Upper lobe of right lung (tissue), 1 donor: ENCODE measurements around the gene LRRC3B. TPM values are rescaled to one million over a fixed set of nuclear protein-coding genes. Genes with fewer than 3 reads are reported as not detected.

Experiments
- ATAC-seq: fragments of 200-7000 bp; cut with Tn5 transposase; one replicate; pipeline ENCODE4 v1.9.1; 2020; ENCODE audit warnings: mild to moderate bottlenecking, moderate library complexity
- DNase-seq: peaks from one replicate; pipeline ENCODE4 v3.0.0-alpha.2; 2020
- H3K27ac ChIP-seq: fragments of 200-600 bp; one replicate; pipeline ENCODE4 v1.8.0; 2022
- H3K27me3 ChIP-seq: fragments of 200-600 bp; one replicate; pipeline ENCODE4 v1.8.0; 2022; ENCODE audit warnings: mild to moderate bottlenecking
- H3K36me3 ChIP-seq: fragments of 200-600 bp; one replicate; pipeline ENCODE4 v1.8.0; 2022
- H3K4me1 ChIP-seq: fragments of 200-600 bp; one replicate; pipeline ENCODE4 v1.8.0; 2022
- H3K4me3 ChIP-seq: fragments of 200-600 bp; one replicate; pipeline ENCODE4 v1.8.0; 2022; ENCODE audit warnings: mild to moderate bottlenecking
- H3K9me3 ChIP-seq: fragments of 200-600 bp; one replicate; pipeline ENCODE4 v1.8.0; 2022
- CTCF ChIP-seq: fragments of 200-600 bp; IDR thresholded peaks from one replicate; pipeline ENCODE4 v1.8.0; 2022; ENCODE audit warnings: antibody characterized with exemption
- intact Hi-C: fragments of 100-400 bp; cut with DNase I; formaldehyde crosslinking; loops from one replicate; pipeline ENCODE4 v1.11.0; 2022
- total RNA-seq: library from RNA; stranded (reverse); fragmentation: NEBNext Ultra II Directional; extraction: Animal tissue kit (Norgen Biotek cat#: 25700); gene quantifications from one replicate; pipeline ENCODE4 v1.2.1, GENCODE V29; 2021
- donor health status: DM: no; HTN: yes; CAD: no; lungs with severe emphysema.

LRRC3B gene
- total RNA-seq, 1 donor from 2014 or later: 0.09 TPM

- Histone ChIP-seq H3K4me3 (no peak overlapping the region), H3K36me3 (no peaks in the 10 kb centered on the region), H3K4me1 (no peaks in the 10 kb centered on the region), H3K27me3 (no peaks in the 10 kb centered on the region), H3K9me3 (no peaks in the 10 kb centered on the region), H3K27ac (no peak overlapping the region)
- DNase-seq (no peak), ATAC-seq (no peak)
- TF ChIP-seq CTCF: no peak
- intact Hi-C loops: no loop called here
Measured at GRCh38 chr3:26731843-26732242, 109.3 kb downstream of the LRRC3B start.

- TF ChIP-seq CTCF: no peak
- H3K36me3 ChIP-seq: no peaks in the 10 kb centered on the region
Measured at GRCh38 chr3:26750263-26750662, 127.7 kb downstream of the LRRC3B start.

GRCh38 chr3:26752466-26752865 is 129.9 kb downstream of the LRRC3B start:
- TF ChIP-seq CTCF: no peak
- DNase-seq (no peak), ATAC-seq (no peak)
- Histone ChIP-seq H3K4me3 (no peak overlapping the region), H3K27me3 (no peaks in the 10 kb centered on the region), H3K27ac (no peak overlapping the region), H3K4me1 (no peaks in the 10 kb centered on the region), H3K36me3 (no peaks in the 10 kb centered on the region), H3K9me3 (no peaks in the 10 kb centered on the region)
- intact Hi-C loops: no loop called here

More at GRCh38 chr3:26750263-26750662, 127.7 kb downstream of the LRRC3B start:
- H3K4me1 ChIP-seq: no peaks in the 10 kb centered on the region
- intact Hi-C loops: no loop called here
- H3K4me3 ChIP-seq: no peak overlapping the region
- H3K27ac ChIP-seq: no peak overlapping the region
- no peaks in the 10 kb centered on the region for H3K27me3 ChIP-seq
- no peak for DNase-seq
- no peaks in the 10 kb centered on the region for H3K9me3 ChIP-seq
- ATAC-seq: no peak

GRCh38 chr3:26753095-26753494 is 130.5 kb downstream of the LRRC3B start:
- intact Hi-C loops: no loop called here
- no peak for TF ChIP-seq CTCF
- Histone ChIP-seq H3K36me3 (no peaks in the 10 kb centered on the region), H3K27me3 (no peaks in the 10 kb centered on the region), H3K9me3 (no peaks in the 10 kb centered on the region), H3K27ac (no peak overlapping the region), H3K4me1 (no peaks in the 10 kb centered on the region), H3K4me3 (no peak overlapping the region)
- DNase-seq (no peak), ATAC-seq (no peak)

GRCh38 chr3:26757978-26758377 is 135.4 kb downstream of the LRRC3B start:
- Histone ChIP-seq H3K36me3 (no peaks in the 10 kb centered on the region), H3K9me3 (no peaks in the 10 kb centered on the region), H3K27me3 (no peaks in the 10 kb centered on the region), H3K4me1 (no peaks in the 10 kb centered on the region), H3K4me3 (no peak overlapping the region), H3K27ac (no peak overlapping the region)
- TF ChIP-seq CTCF: no peak
- ATAC-seq: no peak
- intact Hi-C loops: no loop called here
- no peak for DNase-seq
